ENCODE results near the gene PSMC6. TPM values are rescaled to one million over a fixed set of nuclear protein-coding genes. Genes with fewer than 3 reads are reported as not detected.
A peak's percentile ranks its signal among the peaks of the same experiment; 100 is the strongest.

PSMC6 gene
- total RNA-seq, 3 donors from 2014 or later = 68.1 to 70.3 (median 69.7) TPM

DNA sequence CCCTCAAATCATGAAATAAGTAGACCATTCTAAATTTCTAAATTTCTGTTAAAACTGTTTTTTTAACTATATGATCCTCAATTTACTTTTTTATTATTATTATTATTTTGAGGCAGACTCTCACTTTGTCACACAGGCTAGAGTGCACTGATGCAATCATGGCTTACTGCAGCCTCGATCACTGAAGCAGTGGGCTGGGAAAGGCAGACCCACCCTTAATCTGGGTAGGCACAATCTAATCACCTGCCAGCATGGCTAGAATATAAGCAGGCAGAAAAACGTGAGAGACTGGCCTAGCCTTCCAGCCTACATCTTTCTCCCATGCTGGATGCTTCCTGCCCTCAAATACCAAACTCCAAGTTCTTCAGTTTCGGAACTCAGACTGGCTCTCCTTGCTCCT, 14.0 kb upstream of the PSMC6 start:
- no peak overlapping the region for H3K4me3 ChIP-seq
- TF ChIP-seq, protein P1, sequence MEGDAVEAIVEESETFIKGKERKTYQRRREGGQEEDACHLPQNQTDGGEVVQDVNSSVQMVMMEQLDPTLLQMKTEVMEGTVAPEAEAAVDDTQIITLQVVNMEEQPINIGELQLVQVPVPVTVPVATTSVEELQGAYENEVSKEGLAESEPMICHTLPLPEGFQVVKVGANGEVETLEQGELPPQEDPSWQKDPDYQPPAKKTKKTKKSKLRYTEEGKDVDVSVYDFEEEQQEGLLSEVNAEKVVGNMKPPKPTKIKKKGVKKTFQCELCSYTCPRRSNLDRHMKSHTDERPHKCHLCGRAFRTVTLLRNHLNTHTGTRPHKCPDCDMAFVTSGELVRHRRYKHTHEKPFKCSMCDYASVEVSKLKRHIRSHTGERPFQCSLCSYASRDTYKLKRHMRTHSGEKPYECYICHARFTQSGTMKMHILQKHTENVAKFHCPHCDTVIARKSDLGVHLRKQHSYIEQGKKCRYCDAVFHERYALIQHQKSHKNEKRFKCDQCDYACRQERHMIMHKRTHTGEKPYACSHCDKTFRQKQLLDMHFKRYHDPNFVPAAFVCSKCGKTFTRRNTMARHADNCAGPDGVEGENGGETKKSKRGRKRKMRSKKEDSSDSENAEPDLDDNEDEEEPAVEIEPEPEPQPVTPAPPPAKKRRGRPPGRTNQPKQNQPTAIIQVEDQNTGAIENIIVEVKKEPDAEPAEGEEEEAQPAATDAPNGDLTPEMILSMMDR (IDR thresholded peaks at IDR 0.05) = no peak
- ATAC-seq = no peak
- DNase-seq = no peak
- H3K9me3 ChIP-seq = no peaks in the 10 kb centered on the region
- H3K4me1 ChIP-seq (ENCODE audit: low read depth) = peaks cover 20% of the 10 kb centered on the region
- intact Hi-C loops (cut with DNase I, micrococcal nuclease) = no loop called here
- H3K36me3 ChIP-seq (ENCODE audit: low read depth) = no peaks in the 10 kb centered on the region

DNA sequence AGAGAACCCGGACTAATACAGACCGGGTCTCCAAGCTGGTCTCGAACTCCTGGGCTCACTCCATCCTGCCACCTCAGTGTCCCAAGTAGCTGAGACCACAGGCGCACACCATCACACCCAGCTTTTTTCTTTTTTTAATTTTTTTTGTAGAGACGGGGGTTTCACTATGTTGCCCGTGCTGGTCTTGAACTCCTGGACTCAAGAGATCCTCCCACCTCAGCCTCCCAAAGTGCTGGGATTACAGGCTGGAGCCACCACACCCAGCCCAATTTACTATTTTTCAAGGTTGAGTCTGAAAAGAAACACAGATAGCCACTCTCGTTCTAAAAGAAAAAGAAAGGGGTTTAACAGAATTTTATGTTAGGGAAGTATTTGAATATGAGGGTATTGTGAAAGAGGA, 13.5 kb upstream of the PSMC6 start:
- intact Hi-C loops (cut with DNase I, micrococcal nuclease) = no loop called here
- no peak for ATAC-seq
- no peaks in the 10 kb centered on the region for H3K36me3 ChIP-seq (ENCODE audit: low read depth)
- no peak overlapping the region for H3K4me3 ChIP-seq
- TF ChIP-seq, protein P1 (IDR thresholded peaks at IDR 0.05) = no peak
- peaks cover 20% of the 10 kb centered on the region for H3K4me1 ChIP-seq (ENCODE audit: low read depth)
- no peak for DNase-seq
- H3K9me3 ChIP-seq = no peaks in the 10 kb centered on the region

- intact Hi-C loops (cut with DNase I, micrococcal nuclease) = no loop called here
- Histone ChIP-seq H3K36me3 (ENCODE audit: low read depth) (no peaks in the 10 kb centered on the region), H3K9me3 (no peaks in the 10 kb centered on the region), H3K4me3 (peak overlapping the region; percentile 83), H3K4me1 (ENCODE audit: low read depth) (peaks cover 20% of the 10 kb centered on the region)
- TF ChIP-seq, protein P1 (IDR thresholded peaks at IDR 0.05) = no peak
- peak; percentile 65 to 72 (median 71) for DNase-seq
- peak; percentile 56 for ATAC-seq
Observed at GRCh38 chr14:52694761-52695480, 12.1 kb upstream of the PSMC6 start.

DNA sequence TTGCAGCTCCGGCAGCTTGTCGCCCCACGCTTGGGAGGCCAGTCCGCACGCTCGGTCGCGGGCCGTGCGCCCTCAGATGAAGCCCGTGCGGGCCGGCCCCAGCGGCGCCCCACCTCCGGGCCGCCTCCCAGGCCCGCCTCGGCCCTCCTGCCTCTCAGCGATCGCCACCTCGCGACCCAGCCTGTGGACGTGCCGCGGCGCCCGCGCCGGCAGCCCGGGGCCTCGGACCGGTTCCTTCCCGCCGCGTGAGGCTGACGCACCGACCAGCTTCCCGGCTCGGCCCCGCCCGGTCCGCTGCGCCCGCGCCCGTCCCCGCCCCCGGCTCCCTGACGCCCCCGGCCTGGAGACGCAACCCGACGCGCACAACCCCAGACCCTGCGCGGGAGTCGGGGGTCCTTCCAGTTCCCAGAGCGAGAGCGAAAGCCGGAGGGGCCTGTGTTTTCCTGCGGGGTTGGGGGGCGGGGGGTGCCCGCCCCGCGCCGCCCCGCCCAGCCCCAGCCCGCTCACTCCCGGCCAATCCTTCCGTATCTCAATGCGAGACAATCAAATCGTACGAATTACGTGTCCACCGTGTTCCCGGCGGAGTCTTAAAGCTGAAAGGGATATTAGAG, 11.4 kb upstream of the PSMC6 start, which contains the start of gene ERO1A:
TSS of gene ERO1A (minus strand) at position 78 of the 611 bp plus-strand sequence. CDS start at position 1, 77 bp downstream.
- TF ChIP-seq, protein P1 (IDR thresholded peaks at IDR 0.05) = no peak
- peaks cover 20% of the 10 kb centered on the region for H3K4me1 ChIP-seq (ENCODE audit: low read depth)
- no peaks in the 10 kb centered on the region for H3K36me3 ChIP-seq (ENCODE audit: low read depth)
- H3K9me3 ChIP-seq = no peaks in the 10 kb centered on the region
- ATAC-seq (peak; percentile 94), DNase-seq (peak; percentile 86 to 93 (median 90))
- peak within 1 kb of the TSS; percentile 83 for H3K4me3 ChIP-seq
- intact Hi-C loops (cut with DNase I, micrococcal nuclease) = no loop called here

- Histone ChIP-seq H3K9me3 (no peaks in the 10 kb centered on the region), H3K4me3 (no peak overlapping the region), H3K4me1 (ENCODE audit: low read depth) (peaks cover 4% of the 10 kb centered on the region), H3K36me3 (ENCODE audit: low read depth) (no peaks in the 10 kb centered on the region)
- ATAC-seq = peak; percentile 83
- intact Hi-C loops (cut with DNase I, micrococcal nuclease) = no loop called here
- no peak for DNase-seq
- TF ChIP-seq, protein P1 (IDR thresholded peaks at IDR 0.05) = no peak
Observed at GRCh38 chr14:52700701-52701172, 6.3 kb upstream of the PSMC6 start.
